T47D (cell line): ENCODE results near the gene SLC6A14.
A peak's percentile ranks its signal among the peaks of the same experiment; 100 is the strongest.

Source experiments
- DNase-seq, 2 experiments: peaks; one replicate each; pipeline versions ENCODE4 v3.0.0 to v3.0.0-alpha.2; 2011 to 2012; ENCODE audit warnings: low read depth in 1 of 2, low spot score in 1 of 2
- JUND ChIP-seq: IDR thresholded peaks from 2 replicates; pipeline ENCODE4 v1.6.1; 2012; ENCODE audit warnings: low read depth
- in situ Hi-C: cut with HindIII; loops from 2 replicates; pipeline ENCODE4 v1.10.0; 2016; ENCODE audit warnings: low sequenced_read_pairs, low pct_unique_long_range_greater_than_20kb

SLC6A14 gene

GRCh38 chrX:116436358-116436816 lies at the start of gene SLC6A14:
TSS of gene SLC6A14 (plus strand) at chrX:116436606. CDS start at chrX:116436710, 104 bp downstream.
- peak in 1 of 2 experiments; percentile 28 for DNase-seq
- in situ Hi-C loops = no loop called here
- no peak for TF ChIP-seq JUND

GRCh38 chrX:116395752-116396151 lies 40.7 kb upstream of the SLC6A14 start:
- in situ Hi-C loops = no loop called here
- TF ChIP-seq JUND = no peak
- DNase-seq = no peak

- no peak for TF ChIP-seq JUND
- no peak for DNase-seq
- in situ Hi-C loops = no loop called here
Observed at GRCh38 chrX:116399681-116400080, 36.7 kb upstream of the SLC6A14 start.

- no peak for TF ChIP-seq JUND
- in situ Hi-C loops = no loop called here
- DNase-seq = peak in 1 of 2 experiments; percentile 0
Observed at GRCh38 chrX:116409219-116409618, 27.2 kb upstream of the SLC6A14 start.

GRCh38 chrX:116413273-116413672 lies 23.1 kb upstream of the SLC6A14 start:
- in situ Hi-C loops = no loop called here
- no peak for TF ChIP-seq JUND

GRCh38 chrX:116417214-116417613 lies 19.2 kb upstream of the SLC6A14 start:
- in situ Hi-C loops = no loop called here
- peak in 1 of 2 experiments; percentile 42 for DNase-seq
- no peak for TF ChIP-seq JUND

More at GRCh38 chrX:116413273-116413672, 23.1 kb upstream of the SLC6A14 start:
- DNase-seq = no peak

GRCh38 chrX:116417968-116418367 lies 18.4 kb upstream of the SLC6A14 start:
- in situ Hi-C loops = no loop called here
- TF ChIP-seq JUND = no peak
- no peak for DNase-seq

GRCh38 chrX:116427978-116428377 lies 8.4 kb upstream of the SLC6A14 start:
- in situ Hi-C loops = no loop called here
- no peak for TF ChIP-seq JUND
- no peak for DNase-seq

GRCh38 chrX:116435597-116435996 lies 809 bp upstream of the SLC6A14 start:
- in situ Hi-C loops = no loop called here
- peak in 1 of 2 experiments; percentile 38 for DNase-seq
- TF ChIP-seq JUND = no peak

GRCh38 chrX:116449156-116449555 lies 12.8 kb downstream of the SLC6A14 start:
- in situ Hi-C loops = no loop called here
- DNase-seq = peak in 1 of 2 experiments; percentile 1
- TF ChIP-seq JUND = no peak

- TF ChIP-seq JUND = no peak
- no peak for DNase-seq
- in situ Hi-C loops = no loop called here
Observed at GRCh38 chrX:116462822-116463221, 26.4 kb downstream of the SLC6A14 start, which contains the start of gene CT83. TSS of gene CT83 (minus strand) at chrX:116462976. CDS start at chrX:116462856, 120 bp downstream.

- no peak for TF ChIP-seq JUND
- in situ Hi-C loops = no loop called here
- no peak for DNase-seq
Observed at GRCh38 chrX:116480059-116480458, 43.7 kb downstream of the SLC6A14 start.

- DNase-seq = peak in 1 of 2 experiments; percentile 6
- in situ Hi-C loops = no loop called here
- no peak for TF ChIP-seq JUND
Observed at GRCh38 chrX:116490104-116490503, 53.7 kb downstream of the SLC6A14 start.

GRCh38 chrX:116493271-116493670 lies 56.9 kb downstream of the SLC6A14 start:
- DNase-seq = no peak
- in situ Hi-C loops = no loop called here
- no peak for TF ChIP-seq JUND
